ENCODE measurements around the gene ELN.

Gene ELN

GRCh38 chr7:74061840-74062539, 34.0 kb downstream of the ELN start:
- DNase-seq (ENCODE audit: low spot score): peak; percentile 96

- no peak for DNase-seq (ENCODE audit: low spot score)
Measured at GRCh38 chr7:74063223-74063641, 35.3 kb downstream of the ELN start.

GRCh38 chr7:74063646-74064045, 35.7 kb downstream of the ELN start:
- DNase-seq (ENCODE audit: low spot score): no peak

GRCh38 chr7:74064696-74065095, 36.7 kb downstream of the ELN start:
- DNase-seq (ENCODE audit: low spot score): no peak

GRCh38 chr7:74066626-74067025, 38.7 kb downstream of the ELN start:
- no peak for DNase-seq (ENCODE audit: low spot score)

GRCh38 chr7:74068378-74069085, 40.6 kb downstream of the ELN start:
- no peak for DNase-seq (ENCODE audit: low spot score)

- no peak for DNase-seq (ENCODE audit: low spot score)
Measured at GRCh38 chr7:74069086-74069541, 41.1 kb downstream of the ELN start.

- no peak for DNase-seq (ENCODE audit: low spot score)
Measured at GRCh38 chr7:74069790-74070618, 42.0 kb downstream of the ELN start.

- DNase-seq (ENCODE audit: low spot score): no peak
Measured at GRCh38 chr7:74070619-74070921, 42.6 kb downstream of the ELN start.

- DNase-seq (ENCODE audit: low spot score): no peak
Measured at GRCh38 chr7:74071121-74071520, 43.1 kb downstream of the ELN start.

GRCh38 chr7:74074770-74075169, 46.8 kb downstream of the ELN start:
- DNase-seq (ENCODE audit: low spot score): no peak

- no peak for DNase-seq (ENCODE audit: low spot score)
Measured at GRCh38 chr7:74078461-74078860, 50.5 kb downstream of the ELN start.

GRCh38 chr7:74082770-74083116, 54.8 kb downstream of the ELN start:
- no peak for DNase-seq (ENCODE audit: low spot score)

GRCh38 chr7:74083117-74083876, 55.3 kb downstream of the ELN start, which contains the start of gene LIMK1:
Gene LIMK1 (plus strand): TSS chr7:74083804. CDS start chr7:74083991, 187 bp downstream.
- peak; percentile 97 for DNase-seq (ENCODE audit: low spot score)

- DNase-seq (ENCODE audit: low spot score): peak; percentile 73
Measured at GRCh38 chr7:74083928-74084721, 56.2 kb downstream of the ELN start.

GRCh38 chr7:74084722-74085578, 57.0 kb downstream of the ELN start:
- DNase-seq (ENCODE audit: low spot score): no peak

- DNase-seq (ENCODE audit: low spot score): no peak
Measured at GRCh38 chr7:74087791-74088453, 59.9 kb downstream of the ELN start.

GRCh38 chr7:74092321-74092963, 64.5 kb downstream of the ELN start:
- DNase-seq (ENCODE audit: low spot score): no peak

- DNase-seq (ENCODE audit: low spot score): no peak
Measured at GRCh38 chr7:74092964-74093471, 65.0 kb downstream of the ELN start.

All from AG20443 (cell line).